AG09309 (cell line): Measurements from ENCODE around the gene TBC1D16.

Source experiments
- DNase-seq: peaks from one replicate; pipeline ENCODE4 v3.0.0-alpha.2; 2010; ENCODE audit warnings: low read depth
- H3K4me3 ChIP-seq: 2 replicates; pipeline ENCODE4 v1.5.1; 2011; ENCODE audit warnings: mild to moderate bottlenecking, low read depth, low read length, moderate library complexity; ENCODE audit not compliant: control insufficient read depth
- TF ChIP-seq, protein P1 (sequence below): IDR thresholded peaks from 2 replicates; pipeline ENCODE4 v1.5.1; 2011; ENCODE audit warnings: mild to moderate bottlenecking, low read depth, low read length, inconsistent platforms; ENCODE audit not compliant: insufficient read depth, control insufficient read depth; ENCODE audit errors: missing control alignments

Gene TBC1D16

DNA sequence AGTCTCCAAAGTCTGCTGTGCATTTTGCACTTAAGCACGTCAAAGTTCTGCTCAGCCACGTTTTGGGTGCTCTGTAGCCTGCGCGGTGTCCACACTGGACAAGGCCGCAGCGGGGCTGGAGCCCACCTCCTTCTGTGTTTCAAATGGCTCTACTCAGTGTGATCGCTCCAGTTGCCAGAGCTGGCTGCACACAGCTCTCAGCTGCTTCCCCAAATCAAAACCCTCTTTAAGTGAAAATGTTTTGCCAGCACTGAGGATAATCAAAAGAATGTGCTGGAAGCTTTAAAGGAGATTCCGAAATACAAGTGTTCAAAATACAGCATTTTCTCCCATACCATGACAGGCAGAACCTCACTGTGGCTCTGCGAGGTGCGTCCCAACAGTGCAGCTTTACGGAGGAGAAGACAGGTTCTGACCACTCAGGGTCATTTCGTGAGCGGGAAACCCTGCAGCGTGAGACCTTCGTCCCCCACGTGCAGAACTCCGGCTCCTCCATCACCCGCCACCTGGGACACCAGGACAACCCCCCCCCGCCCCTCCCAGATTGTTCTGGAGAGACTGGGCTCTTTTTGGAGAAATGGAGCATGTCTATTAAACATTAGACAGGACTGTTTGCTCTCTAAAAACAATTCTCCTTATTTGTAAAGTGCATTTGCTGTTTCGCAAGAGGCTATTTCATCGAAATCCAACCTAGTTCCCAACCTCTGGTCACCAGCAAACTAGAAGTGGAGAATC lies 16.6 kb downstream of the TBC1D16 start:
- H3K4me3 ChIP-seq = no peak overlapping the region
- TF ChIP-seq, protein P1, sequence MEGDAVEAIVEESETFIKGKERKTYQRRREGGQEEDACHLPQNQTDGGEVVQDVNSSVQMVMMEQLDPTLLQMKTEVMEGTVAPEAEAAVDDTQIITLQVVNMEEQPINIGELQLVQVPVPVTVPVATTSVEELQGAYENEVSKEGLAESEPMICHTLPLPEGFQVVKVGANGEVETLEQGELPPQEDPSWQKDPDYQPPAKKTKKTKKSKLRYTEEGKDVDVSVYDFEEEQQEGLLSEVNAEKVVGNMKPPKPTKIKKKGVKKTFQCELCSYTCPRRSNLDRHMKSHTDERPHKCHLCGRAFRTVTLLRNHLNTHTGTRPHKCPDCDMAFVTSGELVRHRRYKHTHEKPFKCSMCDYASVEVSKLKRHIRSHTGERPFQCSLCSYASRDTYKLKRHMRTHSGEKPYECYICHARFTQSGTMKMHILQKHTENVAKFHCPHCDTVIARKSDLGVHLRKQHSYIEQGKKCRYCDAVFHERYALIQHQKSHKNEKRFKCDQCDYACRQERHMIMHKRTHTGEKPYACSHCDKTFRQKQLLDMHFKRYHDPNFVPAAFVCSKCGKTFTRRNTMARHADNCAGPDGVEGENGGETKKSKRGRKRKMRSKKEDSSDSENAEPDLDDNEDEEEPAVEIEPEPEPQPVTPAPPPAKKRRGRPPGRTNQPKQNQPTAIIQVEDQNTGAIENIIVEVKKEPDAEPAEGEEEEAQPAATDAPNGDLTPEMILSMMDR = no peak
- DNase-seq = no peak

GRCh38 chr17:80017226-80018010 lies 18.3 kb downstream of the TBC1D16 start:
- TF ChIP-seq, protein P1 = no peak
- no peak for DNase-seq
- H3K4me3 ChIP-seq = no peak overlapping the region

DNA sequence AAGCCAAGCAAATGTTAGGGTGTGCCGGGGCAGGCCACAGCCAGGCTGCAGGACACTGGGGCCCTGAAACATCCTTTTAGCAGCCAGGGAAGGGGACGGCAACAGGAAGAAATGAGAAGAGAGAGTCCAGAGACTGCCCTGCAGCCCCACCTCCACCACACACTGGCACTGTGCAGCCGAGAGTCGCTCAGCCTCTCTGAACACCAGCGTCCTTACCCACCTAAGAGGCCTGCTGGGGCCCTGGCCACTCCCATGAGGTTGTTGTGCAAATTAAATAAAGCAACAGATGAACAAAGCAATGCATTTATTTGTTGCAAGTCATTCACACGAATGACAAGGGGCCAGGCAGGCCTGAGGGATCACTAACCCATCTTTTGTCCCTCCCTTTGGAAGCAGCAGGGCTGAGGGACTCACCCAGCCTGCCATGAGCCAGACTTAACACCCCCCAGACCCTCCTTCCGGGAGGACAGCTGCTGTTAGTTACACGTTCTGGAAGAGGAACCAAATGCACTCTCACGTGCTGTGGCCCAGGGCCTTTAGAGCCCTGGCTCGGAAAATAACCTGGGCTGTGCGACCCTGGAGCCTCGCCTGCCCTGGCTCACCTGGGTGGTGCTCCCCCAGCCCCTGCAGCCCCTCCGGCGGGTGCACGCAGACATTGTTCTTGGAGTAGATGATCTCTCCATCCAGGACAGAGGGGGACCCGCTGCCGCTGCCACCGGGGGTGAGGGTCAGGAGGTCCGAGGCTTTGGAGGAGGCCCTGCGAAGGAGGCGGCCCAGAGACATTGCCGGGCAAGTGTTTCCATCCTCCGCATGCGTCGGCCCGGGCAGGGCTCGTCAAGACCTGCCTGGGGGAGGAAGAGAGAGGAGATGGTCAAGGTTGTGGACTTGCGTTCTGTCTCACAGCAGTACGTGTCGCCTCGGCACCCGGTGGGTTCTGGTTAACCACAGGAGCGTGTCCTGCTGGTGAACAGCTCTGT lies 22.6 kb downstream of the TBC1D16 start:
- no peak for DNase-seq
- TF ChIP-seq, protein P1 = no peak
- H3K4me3 ChIP-seq = no peak overlapping the region

- H3K4me3 ChIP-seq = no peak overlapping the region
- no peak for DNase-seq
- TF ChIP-seq, protein P1 = no peak
These were observed 23.6 kb downstream of the TBC1D16 start for GRCh38 chr17:80011989-80012555.

DNA sequence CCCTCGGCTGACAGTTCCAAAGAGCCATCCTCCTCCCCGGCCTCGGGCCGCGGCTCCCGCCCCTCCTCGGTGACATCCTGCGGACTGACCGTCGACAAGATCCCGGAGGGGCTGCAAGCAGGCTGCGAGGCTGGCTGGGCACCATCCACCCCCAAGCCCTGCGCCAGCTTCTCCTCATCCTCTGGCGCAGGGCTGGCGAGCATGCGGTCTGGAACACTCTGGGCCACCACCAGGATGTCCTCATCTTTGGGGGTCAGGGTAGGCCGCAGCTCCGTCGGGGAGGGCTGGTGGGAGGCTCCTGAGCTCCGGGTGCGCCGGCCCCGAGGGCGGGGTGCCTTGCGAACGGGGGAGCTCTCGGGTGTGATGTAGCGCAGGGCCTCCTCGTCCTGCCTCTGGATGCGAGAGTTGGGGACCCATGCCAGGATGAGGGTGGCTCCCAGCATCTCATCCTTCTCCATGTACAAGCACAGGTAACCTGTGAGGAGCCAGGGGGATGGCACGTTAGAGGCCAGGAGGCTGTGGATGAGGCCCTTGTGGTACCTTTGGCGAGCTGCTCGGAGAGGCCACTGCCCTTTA lies 25.3 kb downstream of the TBC1D16 start:
- TF ChIP-seq, protein P1 = no peak
- DNase-seq = no peak
- H3K4me3 ChIP-seq = no peak overlapping the region
